Gastroesophageal sphincter (tissue), 4 donors: Measurements from ENCODE around the gene GJB3. TPM values are rescaled to one million over a fixed set of nuclear protein-coding genes. Genes with fewer than 3 reads are reported as not detected.
"Not testable (repeated sequence)": the region's sequence is repeated elsewhere in the genome, so short reads cannot be mapped to it uniquely, and the experiment has no call there.

Source experiments
- ATAC-seq: fragments of 150-250 bp; one replicate; pipeline ENCODE4 v1.9.1; 2016; ENCODE audit warnings: mild to moderate bottlenecking, moderate library complexity
- H3K27ac ChIP-seq, 4 donors: fragments of 200-600 bp; sonication (generic) in 3 of 4; 1 replicate in 3 of 4; 2 replicates in 1 of 4; pipeline ENCODE4 v1.5.1; 2016 to 2019
- H3K27me3 ChIP-seq: fragments of 200-600 bp; sonication (generic); one replicate; pipeline ENCODE4 v1.5.1; 2019
- H3K36me3 ChIP-seq, 2 donors: fragments of 200-600 bp; sonication (generic); one replicate each; pipeline ENCODE4 v1.5.1; 2019; ENCODE audit warnings: control low read depth in 1 of 2
- H3K4me1 ChIP-seq, 3 donors: fragments of 200-600 bp; sonication (generic); 1 replicate in 2 of 3; 2 replicates in 1 of 3; pipeline ENCODE4 v1.5.1; 2016 to 2019; ENCODE audit warnings: control low read depth in 2 of 3
- H3K4me3 ChIP-seq, 2 donors: fragments of 200-600 bp; sonication (generic); one replicate each; pipeline ENCODE4 v1.5.1; 2019; ENCODE audit warnings: mild to moderate bottlenecking in 1 of 2, moderate library complexity in 1 of 2
- H3K9me3 ChIP-seq, 3 donors: fragments of 200-600 bp; sonication (generic); one replicate each; pipeline ENCODE4 v1.5.1; 2017 to 2019; ENCODE audit warnings: control low read depth in 2 of 3
- CTCF ChIP-seq, 4 experiments: fragments of 200-600 bp in 2 of 4; fragments of 450-650 bp in 2 of 4; sonication (generic) in 1 of 4; IDR thresholded peaks; one replicate each; pipeline ENCODE4 v1.5.1; 2017 to 2019; ENCODE audit warnings: antibody characterized with exemption in 4 of 4, mild to moderate bottlenecking in 2 of 4, moderate library complexity in 2 of 4
- EP300 ChIP-seq: sonication (generic); formaldehyde crosslinking; IDR thresholded peaks from one replicate; pipeline ENCODE4 v1.6.1; 2017; ENCODE audit warnings: antibody characterized with exemption, mild to moderate bottlenecking
- POLR2A ChIP-seq, 2 donors: fragments of 450-650 bp; IDR thresholded peaks; one replicate each; pipeline ENCODE4 v1.6.1; 2017; ENCODE audit warnings: antibody characterized with exemption in 2 of 2, mild to moderate bottlenecking in 2 of 2, moderate library complexity in 1 of 2
- POLR2AphosphoS5 ChIP-seq: sonication (generic); formaldehyde crosslinking; IDR thresholded peaks from one replicate; pipeline ENCODE4 v1.6.1; 2017; ENCODE audit warnings: antibody characterized with exemption
- WGBS, 2 donors: methylation state at CpG; one replicate each; pipeline ENCODE4 v1.1.5; 2018; ENCODE audit warnings: low coverage in 1 of 2; 5-methylcytosine and 5-hydroxymethylcytosine counted together
- total RNA-seq, 4 donors: library from RNA; depleted of rRNA; stranded (reverse); fragments of >200 nt; gene quantifications; one replicate each; pipeline ENCODE4 v1.1.0, GENCODE V29; 2016

GJB3 gene
- 1 to 10 TPM in 2 of 4 donors, not detected in 2; 1.1 to 6.4 TPM for total RNA-seq

GRCh38 chr1:34781071-34781843 is at the start of gene GJB3:
GJB3 (plus strand) TSS chr1:34781214; CDS start chr1:34784763, 3,549 bp downstream.
- Histone ChIP-seq H3K27me3 (peaks cover 87% of the 10 kb centered on the region), H3K36me3 (no peaks in the 10 kb centered on the region), H3K4me3 (peak within 1 kb of the TSS in 1 of 2 donors; percentile 39), H3K27ac (no peak within 1 kb of the TSS), H3K4me1 (peaks cover 0 to 16% (median 8%) of the 10 kb centered on the region in 3 donors), H3K9me3 (no peaks in the 10 kb centered on the region)
- 22 to 26% methylated on average over 3 to 4 of the region's 62 CpGs for WGBS, 2 donors
- ATAC-seq: peak; percentile 40
- TF ChIP-seq POLR2A (IDR thresholded peaks at IDR 0.05) (no peak), CTCF (IDR thresholded peaks at IDR 0.05) (no peak), EP300 (no peak), POLR2AphosphoS5 (no peak)

DNA sequence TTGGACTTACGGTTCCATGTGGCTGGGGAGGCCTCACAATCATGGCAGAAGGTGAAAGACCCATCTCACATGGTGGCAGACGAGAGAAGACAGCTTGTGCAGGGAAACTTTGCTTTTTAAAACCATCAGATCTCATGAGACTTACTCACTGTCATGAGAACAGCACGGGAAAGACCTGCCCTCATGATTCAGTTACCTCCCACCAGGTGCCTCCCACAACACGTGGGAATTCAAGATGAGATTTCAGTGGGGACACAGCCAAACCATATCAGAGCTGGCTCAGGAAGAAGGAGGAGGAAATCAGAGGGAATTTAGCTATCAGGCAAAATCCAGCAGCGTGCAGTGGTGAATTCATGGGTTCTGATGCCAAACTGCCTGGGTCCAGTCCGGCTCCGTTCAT is 48.2 kb upstream of the GJB3 start:
- not testable (repeated sequence) for H3K9me3 ChIP-seq, ATAC-seq, H3K4me3 ChIP-seq, H3K36me3 ChIP-seq, H3K4me1 ChIP-seq, H3K27ac ChIP-seq
- H3K27me3 ChIP-seq: peaks cover 32% of the 10 kb centered on the region
- WGBS, 2 donors: 55 to 75% methylated on average over 7 of the region's 7 CpGs

DNA sequence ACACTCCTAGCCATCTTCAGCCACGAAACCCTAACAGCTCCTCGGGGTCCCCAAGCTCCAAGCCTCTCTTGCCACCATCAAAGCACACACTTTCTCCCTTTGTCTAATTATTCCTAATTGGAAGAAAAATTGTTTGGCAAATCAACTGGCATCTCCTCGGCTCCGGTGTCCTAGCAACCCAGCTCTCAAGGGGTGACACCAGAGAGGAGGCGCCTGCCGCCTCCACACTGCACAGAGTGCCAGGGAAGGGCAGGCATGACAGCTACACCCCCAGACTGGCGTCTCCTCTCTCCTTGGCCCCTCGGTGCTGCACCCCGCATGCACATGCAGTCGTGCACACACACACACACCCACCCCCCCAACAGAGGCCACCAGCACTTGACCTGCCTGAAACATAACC is 44.3 kb upstream of the GJB3 start:
- 73% methylated on average over 4 of the region's 10 CpGs; no CpG with 5 or more reads in 1 of the 2 donors for WGBS, 2 donors
- no peaks in the 10 kb centered on the region for H3K36me3 ChIP-seq
- TF ChIP-seq POLR2AphosphoS5: no peak
- TF ChIP-seq POLR2A (IDR thresholded peaks at IDR 0.05): no peak
- TF ChIP-seq CTCF (IDR thresholded peaks at IDR 0.05): no peak
- no peak for TF ChIP-seq EP300
- no peaks in the 10 kb centered on the region for H3K9me3 ChIP-seq
- no peak overlapping the region for H3K27ac ChIP-seq
- H3K4me1 ChIP-seq: no peaks in the 10 kb centered on the region
- H3K4me3 ChIP-seq: no peak overlapping the region
- ATAC-seq: no peak
- peaks cover 44% of the 10 kb centered on the region for H3K27me3 ChIP-seq

DNA sequence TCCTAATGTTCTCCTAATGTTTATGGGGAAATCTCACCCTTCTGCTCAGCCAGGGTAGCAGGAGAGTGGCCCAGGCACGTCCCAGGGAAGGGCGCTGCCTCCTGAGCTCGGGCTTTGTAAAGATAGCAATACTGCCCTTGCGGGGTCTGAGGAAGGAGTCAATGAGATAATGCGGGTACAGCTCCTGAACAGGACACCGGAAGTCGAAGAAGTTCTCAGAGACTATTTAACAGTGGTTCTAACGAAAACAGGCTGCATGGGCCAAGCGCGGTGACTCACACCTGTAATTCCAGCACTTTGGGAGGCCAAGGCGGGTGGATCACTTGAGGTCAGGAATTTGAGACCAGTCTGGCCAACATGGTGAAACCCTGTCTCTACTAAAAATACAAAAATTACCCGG is 43.8 kb upstream of the GJB3 start:
- H3K4me3 ChIP-seq, ATAC-seq, H3K27ac ChIP-seq, H3K9me3 ChIP-seq, H3K36me3 ChIP-seq, H3K4me1 ChIP-seq: not testable (repeated sequence)
- H3K27me3 ChIP-seq: peaks cover 49% of the 10 kb centered on the region
- WGBS, 2 donors: 0 to 100% methylated on average over 1 of the region's 12 CpGs

DNA sequence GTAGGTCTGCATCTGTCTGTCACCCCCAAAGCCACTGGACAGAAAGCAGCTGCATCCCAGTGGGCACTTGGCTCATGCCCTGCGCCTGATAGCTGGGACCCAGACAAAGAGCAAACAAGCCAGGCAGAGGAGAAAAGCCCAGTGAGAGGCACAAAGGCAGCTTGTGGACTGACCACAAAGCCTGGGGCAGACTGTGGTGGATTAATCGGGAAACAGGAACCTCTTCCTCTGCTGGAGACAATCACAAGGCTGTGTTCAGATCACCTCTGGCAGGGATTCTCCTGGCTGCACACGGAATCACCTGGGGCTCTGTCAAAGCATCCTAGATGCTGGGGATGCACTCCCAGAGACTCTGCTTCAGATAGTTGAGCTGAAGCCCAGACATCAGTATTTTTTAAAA is 41.4 kb upstream of the GJB3 start:
- Histone ChIP-seq H3K27ac (no peak overlapping the region), H3K27me3 (peaks cover 60% of the 10 kb centered on the region), H3K4me1 (peaks cover 0 to 5% (median 0%) of the 10 kb centered on the region in 3 donors), H3K36me3 (no peaks in the 10 kb centered on the region), H3K4me3 (no peak overlapping the region), H3K9me3 (no peaks in the 10 kb centered on the region)
- TF ChIP-seq POLR2AphosphoS5: no peak
- no peak for TF ChIP-seq POLR2A (IDR thresholded peaks at IDR 0.05)
- no peak for TF ChIP-seq EP300
- no peak for TF ChIP-seq CTCF (IDR thresholded peaks at IDR 0.05)
- WGBS, 2 donors: 50% methylated on average over 1 of the region's 3 CpGs; no CpG with 5 or more reads in 1 of the 2 donors
- ATAC-seq: no peak

DNA sequence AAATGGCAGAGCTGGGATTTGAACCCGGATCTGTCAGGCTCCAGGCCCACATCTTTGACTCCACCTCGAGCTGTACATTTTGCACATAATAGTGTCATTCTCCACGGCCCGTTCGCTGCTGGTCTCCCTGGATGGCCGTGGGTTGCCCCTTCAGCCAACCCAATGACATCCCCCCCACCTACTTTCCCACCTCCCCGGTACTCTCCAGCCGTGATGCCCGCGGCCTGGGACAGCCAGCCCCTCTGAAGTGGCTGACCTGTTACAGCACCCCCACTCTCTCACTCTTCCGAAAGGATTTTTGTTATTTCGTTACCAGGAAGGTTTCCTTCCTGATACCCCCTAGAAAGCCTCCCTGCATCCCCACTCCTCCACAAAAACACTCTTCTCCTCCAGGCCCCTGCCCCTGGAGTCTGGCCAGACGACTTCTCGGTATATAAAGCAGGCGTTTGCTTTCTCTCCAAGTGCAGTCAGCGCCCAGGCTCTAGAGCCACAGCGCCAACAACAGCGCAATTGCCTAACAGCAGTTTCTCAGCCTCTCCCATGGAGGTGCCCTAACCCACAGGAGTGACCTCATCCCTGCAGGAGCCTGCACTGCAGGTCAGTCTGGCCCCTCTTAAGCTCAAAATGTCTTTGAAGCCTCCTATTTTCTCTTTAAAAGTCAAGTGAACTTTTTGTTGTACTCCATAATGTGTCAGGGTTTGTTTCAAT is 40.7 kb upstream of the GJB3 start:
- H3K27me3 ChIP-seq: peaks cover 60% of the 10 kb centered on the region
- H3K4me3 ChIP-seq: no peak overlapping the region
- 52 to 75% methylated on average over 4 to 17 of the region's 18 CpGs for WGBS, 2 donors
- no peak for ATAC-seq
- H3K9me3 ChIP-seq: no peaks in the 10 kb centered on the region
- no peak overlapping the region for H3K27ac ChIP-seq
- no peaks in the 10 kb centered on the region for H3K36me3 ChIP-seq
- TF ChIP-seq POLR2AphosphoS5 (no peak), POLR2A (IDR thresholded peaks at IDR 0.05) (no peak), CTCF (IDR thresholded peaks at IDR 0.05) (no peak), EP300 (no peak)
- peaks cover 0 to 5% (median 0%) of the 10 kb centered on the region in 3 donors for H3K4me1 ChIP-seq
